WTC11 (cell line): ENCODE data around the gene RASSF8. TPM values are rescaled to one million over a fixed set of nuclear protein-coding genes. Genes with fewer than 3 reads are reported as not detected.

Experiments used
- ATAC-seq: fragments of 200-7000 bp; cut with Tn5 transposase; 2 replicates; pipeline ENCODE4 v1.10.0; 2021; ENCODE audit warnings: mild to moderate bottlenecking, moderate library complexity
- CTCF ChIA-PET: fragments of 300-600 bp; sonication (Branson Sonifier 250); formaldehyde crosslinking; loops from one replicate; lab custom pipeline; 2021; ENCODE audit warnings: antibody characterized with exemption; lab: Charles Lee
- POLR2A ChIA-PET: fragments of 350-600 bp; sonication (Branson Sonifier 250); formaldehyde crosslinking; loops from one replicate; lab custom pipeline; 2021; ENCODE audit warnings: antibody characterized with exemption; lab: Charles Lee
- DNase-seq: peaks from one replicate; pipeline ENCODE4 v3.0.0; 2021; ENCODE audit warnings: low spot score
- H3K27ac Mint-ChIP-seq: 2 replicates; pipeline ENCODE4 v1.8.0; 2021; ENCODE audit warnings: mixed read lengths
- H3K27me3 Mint-ChIP-seq: 2 replicates; pipeline ENCODE4 v1.8.0; 2021; ENCODE audit warnings: low read depth, mild to moderate bottlenecking, moderate library complexity, mixed read lengths
- H3K36me3 Mint-ChIP-seq: 2 replicates; pipeline ENCODE4 v1.8.0; 2021; ENCODE audit warnings: mixed read lengths
- H3K4me1 Mint-ChIP-seq: 2 replicates; pipeline ENCODE4 v1.8.0; 2022; ENCODE audit warnings: mixed read lengths
- H3K4me3 Mint-ChIP-seq: 2 replicates; pipeline ENCODE4 v1.8.0; 2021; ENCODE audit warnings: mild to moderate bottlenecking, moderate library complexity, mixed read lengths
- H3K9me3 Mint-ChIP-seq: 2 replicates; pipeline ENCODE4 v1.8.0; 2021; ENCODE audit warnings: mixed read lengths
- ETV6 ChIP-seq: sonication (generic); formaldehyde crosslinking; IDR thresholded peaks from 2 replicates; pipeline ENCODE4 v1.8.1; 2022; ENCODE audit warnings: mild to moderate bottlenecking, missing genetic modification reagents
- FOXJ3 ChIP-seq: sonication (generic); formaldehyde crosslinking; IDR thresholded peaks from 2 replicates; pipeline ENCODE4 v1.9.0; 2021; ENCODE audit warnings: missing genetic modification reagents, mild to moderate bottlenecking, borderline replicate concordance
- FOXK1 ChIP-seq: sonication (generic); formaldehyde crosslinking; IDR thresholded peaks from 2 replicates; pipeline ENCODE4 v1.8.0; 2022; ENCODE audit warnings: mild to moderate bottlenecking, moderate library complexity, missing genetic modification reagents
- NR2C2 ChIP-seq: sonication (generic); formaldehyde crosslinking; IDR thresholded peaks from 2 replicates; pipeline ENCODE4 v1.8.0; 2022; ENCODE audit warnings: mild to moderate bottlenecking, missing genetic modification reagents
- RORB ChIP-seq: fragments of 250-450 bp; sonication (Bioruptor Pico); IDR thresholded peaks from 2 replicates; pipeline ENCODE4 v1.9.0; 2021; ENCODE audit warnings: mild to moderate bottlenecking
- TEAD1 ChIP-seq: sonication (generic); formaldehyde crosslinking; IDR thresholded peaks from 2 replicates; pipeline ENCODE4 v1.8.0; 2022; ENCODE audit warnings: mild to moderate bottlenecking, missing genetic modification reagents
- ZBTB21 ChIP-seq: sonication (generic); formaldehyde crosslinking; IDR thresholded peaks from 2 replicates; pipeline ENCODE4 v1.8.1; 2023; ENCODE audit warnings: mild to moderate bottlenecking, missing genetic modification reagents, borderline replicate concordance
- ZNF138 ChIP-seq: sonication (generic); formaldehyde crosslinking; conservative IDR thresholded peaks from 2 replicates; pipeline ENCODE4 v1.8.1; 2022; ENCODE audit warnings: mild to moderate bottlenecking, moderate library complexity, missing genetic modification reagents
- ZNF423 ChIP-seq: fragments of 250-450 bp; sonication (Bioruptor Pico); IDR thresholded peaks from 2 replicates; pipeline ENCODE4 v2.1.2; 2022; ENCODE audit warnings: mild to moderate bottlenecking, moderate library complexity
- total RNA-seq: library from RNA; stranded (reverse); gene quantifications from 3 replicates; pipeline ENCODE4 v1.2.3, GENCODE V29; 2021
- TF ChIP-seq, protein P1 (sequence below): sonication (generic); formaldehyde crosslinking; IDR thresholded peaks from 2 replicates; pipeline ENCODE4 v1.8.1; 2023; ENCODE audit warnings: mild to moderate bottlenecking, missing genetic modification reagents, moderate library complexity
- TF ChIP-seq, protein P2 (sequence below): sonication (generic); formaldehyde crosslinking; IDR thresholded peaks from 2 replicates; pipeline ENCODE4 v1.8.0; 2023; ENCODE audit warnings: mild to moderate bottlenecking, missing genetic modification reagents
- TF ChIP-seq, protein P3 (sequence below): sonication (generic); formaldehyde crosslinking; IDR thresholded peaks from 2 replicates; pipeline ENCODE4 v1.8.0; 2022; ENCODE audit warnings: mild to moderate bottlenecking, missing genetic modification reagents
- TF ChIP-seq, protein P4 (sequence below): sonication (generic); formaldehyde crosslinking; IDR thresholded peaks from 2 replicates; pipeline ENCODE4 v1.8.0; 2022; ENCODE audit warnings: missing genetic modification reagents
- TF ChIP-seq, protein P5 (sequence below): sonication (generic); formaldehyde crosslinking; IDR thresholded peaks from 2 replicates; pipeline ENCODE4 v1.8.0; 2022; ENCODE audit warnings: mild to moderate bottlenecking, missing genetic modification reagents
- TF ChIP-seq, protein P6 (sequence below): sonication (generic); formaldehyde crosslinking; IDR thresholded peaks from 2 replicates; pipeline ENCODE4 v1.8.0; 2022; ENCODE audit warnings: mild to moderate bottlenecking, missing genetic modification reagents
- TF ChIP-seq, protein P7 (sequence below): sonication (generic); formaldehyde crosslinking; IDR thresholded peaks from 2 replicates; pipeline ENCODE4 v1.8.1; 2022; ENCODE audit warnings: mild to moderate bottlenecking, missing genetic modification reagents, moderate library complexity, borderline replicate concordance
- TF ChIP-seq, protein P8 (sequence below): sonication (generic); formaldehyde crosslinking; IDR thresholded peaks from 2 replicates; pipeline ENCODE4 v1.8.1; 2023; ENCODE audit warnings: mild to moderate bottlenecking, missing genetic modification reagents, borderline replicate concordance

RASSF8 gene
- total RNA-seq, 1 experiment from 2014 or later = 48.6 TPM

DNA sequence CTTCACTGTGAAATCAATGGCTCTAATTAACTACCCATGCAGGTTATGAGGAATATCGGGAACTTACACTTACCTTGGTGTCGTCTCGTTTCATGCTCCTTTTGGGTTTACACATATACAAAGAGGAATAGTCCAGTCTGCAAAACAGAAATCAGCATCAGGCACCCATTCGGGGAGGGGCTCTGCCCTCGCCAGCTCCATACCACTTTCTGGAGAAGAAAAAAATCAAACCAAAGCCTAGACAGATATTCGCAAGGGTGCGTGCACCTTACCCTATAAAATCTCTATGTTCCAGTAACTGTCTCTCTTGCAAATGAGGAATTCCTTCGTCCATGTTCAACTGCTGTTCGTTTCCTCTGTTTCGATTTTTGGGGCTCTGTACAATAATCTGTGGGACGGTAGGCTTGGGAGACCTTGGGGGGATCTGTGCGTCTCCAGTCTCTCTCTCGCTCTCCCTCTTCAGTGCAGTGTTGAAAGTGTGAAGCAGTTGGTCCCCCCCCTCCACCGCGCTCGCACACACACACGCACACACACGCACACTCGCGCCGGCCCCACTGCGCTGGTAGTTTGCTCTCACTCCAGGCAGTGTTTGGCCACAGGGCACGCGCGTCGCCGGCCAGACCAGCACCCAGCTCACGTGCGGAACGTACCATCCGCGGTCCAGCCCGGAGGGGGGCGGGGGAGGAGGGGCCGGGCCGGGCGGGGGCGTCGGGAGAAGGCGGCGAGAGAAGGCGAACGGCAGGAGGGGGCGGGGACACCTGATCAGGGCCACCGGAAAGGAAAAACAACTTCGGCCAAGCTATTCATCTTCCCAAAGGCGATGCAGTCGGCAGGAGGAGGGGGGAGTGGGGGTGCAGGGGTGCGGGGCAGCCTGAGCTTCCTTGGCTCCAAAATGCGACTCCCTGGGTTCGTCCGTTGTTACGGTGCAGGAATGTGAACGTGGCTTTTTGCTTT lies 166.2 kb downstream of the RASSF8 start, which contains the start of gene BHLHE41:
BHLHE41 (minus strand) TSS at position 592 of the 954 bp plus-strand sequence; CDS start at position 334, 258 bp downstream.
- ATAC-seq (peak; percentile 33), DNase-seq (peak; percentile 83)
- Mint-ChIP-seq H3K4me1 (peaks cover 52% of the 10 kb centered on the region), H3K27me3 (peaks cover 91% of the 10 kb centered on the region), H3K27ac (peak within 1 kb of the TSS; percentile 93), H3K4me3 (peak within 1 kb of the TSS; percentile 90), H3K9me3 (no peaks in the 10 kb centered on the region), H3K36me3 (no peaks in the 10 kb centered on the region)
- CTCF ChIA-PET = interaction anchor here (0.6 to 1.5 kb wide), 6 partner anchors 9 to 774 kb away, joined by 3 to 4 read pairs (median 4); no protein-coding TSS in a partner anchor
- POLR2A ChIA-PET = interaction anchor here (0.8 to 1.3 kb wide), 2 partner anchors 12 to 419 kb away, joined by 3 read pairs; no protein-coding TSS in a partner anchor
- TF ChIP-seq FOXJ3 = no peak
- TF ChIP-seq, protein P1, sequence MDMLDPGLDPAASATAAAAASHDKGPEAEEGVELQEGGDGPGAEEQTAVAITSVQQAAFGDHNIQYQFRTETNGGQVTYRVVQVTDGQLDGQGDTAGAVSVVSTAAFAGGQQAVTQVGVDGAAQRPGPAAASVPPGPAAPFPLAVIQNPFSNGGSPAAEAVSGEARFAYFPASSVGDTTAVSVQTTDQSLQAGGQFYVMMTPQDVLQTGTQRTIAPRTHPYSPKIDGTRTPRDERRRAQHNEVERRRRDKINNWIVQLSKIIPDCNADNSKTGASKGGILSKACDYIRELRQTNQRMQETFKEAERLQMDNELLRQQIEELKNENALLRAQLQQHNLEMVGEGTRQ (CRISPR knock-in tag) = peak; percentile 62
- no peak for TF ChIP-seq RORB (CRISPR knock-in tag)
- no peak for TF ChIP-seq ZNF423 (CRISPR knock-in tag)
- 0 out of 2 replicates have a peak, but pooled peaks have one; percentile 19 for TF ChIP-seq ETV6 (CRISPR knock-in tag)
- 0 out of 2 replicates have a peak, but pooled peaks have one; percentile 66 for TF ChIP-seq ZBTB21 (CRISPR knock-in tag)
- TF ChIP-seq, protein P2, sequence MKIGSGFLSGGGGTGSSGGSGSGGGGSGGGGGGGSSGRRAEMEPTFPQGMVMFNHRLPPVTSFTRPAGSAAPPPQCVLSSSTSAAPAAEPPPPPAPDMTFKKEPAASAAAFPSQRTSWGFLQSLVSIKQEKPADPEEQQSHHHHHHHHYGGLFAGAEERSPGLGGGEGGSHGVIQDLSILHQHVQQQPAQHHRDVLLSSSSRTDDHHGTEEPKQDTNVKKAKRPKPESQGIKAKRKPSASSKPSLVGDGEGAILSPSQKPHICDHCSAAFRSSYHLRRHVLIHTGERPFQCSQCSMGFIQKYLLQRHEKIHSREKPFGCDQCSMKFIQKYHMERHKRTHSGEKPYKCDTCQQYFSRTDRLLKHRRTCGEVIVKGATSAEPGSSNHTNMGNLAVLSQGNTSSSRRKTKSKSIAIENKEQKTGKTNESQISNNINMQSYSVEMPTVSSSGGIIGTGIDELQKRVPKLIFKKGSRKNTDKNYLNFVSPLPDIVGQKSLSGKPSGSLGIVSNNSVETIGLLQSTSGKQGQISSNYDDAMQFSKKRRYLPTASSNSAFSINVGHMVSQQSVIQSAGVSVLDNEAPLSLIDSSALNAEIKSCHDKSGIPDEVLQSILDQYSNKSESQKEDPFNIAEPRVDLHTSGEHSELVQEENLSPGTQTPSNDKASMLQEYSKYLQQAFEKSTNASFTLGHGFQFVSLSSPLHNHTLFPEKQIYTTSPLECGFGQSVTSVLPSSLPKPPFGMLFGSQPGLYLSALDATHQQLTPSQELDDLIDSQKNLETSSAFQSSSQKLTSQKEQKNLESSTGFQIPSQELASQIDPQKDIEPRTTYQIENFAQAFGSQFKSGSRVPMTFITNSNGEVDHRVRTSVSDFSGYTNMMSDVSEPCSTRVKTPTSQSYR (CRISPR knock-in tag) = 0 out of 2 replicates have a peak, but pooled peaks have one; percentile 31
- TF ChIP-seq, protein P3, sequence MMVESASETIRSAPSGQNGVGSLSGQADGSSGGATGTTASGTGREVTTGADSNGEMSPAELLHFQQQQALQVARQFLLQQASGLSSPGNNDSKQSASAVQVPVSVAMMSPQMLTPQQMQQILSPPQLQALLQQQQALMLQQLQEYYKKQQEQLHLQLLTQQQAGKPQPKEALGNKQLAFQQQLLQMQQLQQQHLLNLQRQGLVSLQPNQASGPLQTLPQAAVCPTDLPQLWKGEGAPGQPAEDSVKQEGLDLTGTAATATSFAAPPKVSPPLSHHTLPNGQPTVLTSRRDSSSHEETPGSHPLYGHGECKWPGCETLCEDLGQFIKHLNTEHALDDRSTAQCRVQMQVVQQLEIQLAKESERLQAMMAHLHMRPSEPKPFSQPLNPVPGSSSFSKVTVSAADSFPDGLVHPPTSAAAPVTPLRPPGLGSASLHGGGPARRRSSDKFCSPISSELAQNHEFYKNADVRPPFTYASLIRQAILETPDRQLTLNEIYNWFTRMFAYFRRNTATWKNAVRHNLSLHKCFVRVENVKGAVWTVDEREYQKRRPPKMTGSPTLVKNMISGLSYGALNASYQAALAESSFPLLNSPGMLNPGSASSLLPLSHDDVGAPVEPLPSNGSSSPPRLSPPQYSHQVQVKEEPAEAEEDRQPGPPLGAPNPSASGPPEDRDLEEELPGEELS (CRISPR knock-in tag) = peak; percentile 67; the same call in 1 of the 2 replicates
- TF ChIP-seq, protein P4, sequence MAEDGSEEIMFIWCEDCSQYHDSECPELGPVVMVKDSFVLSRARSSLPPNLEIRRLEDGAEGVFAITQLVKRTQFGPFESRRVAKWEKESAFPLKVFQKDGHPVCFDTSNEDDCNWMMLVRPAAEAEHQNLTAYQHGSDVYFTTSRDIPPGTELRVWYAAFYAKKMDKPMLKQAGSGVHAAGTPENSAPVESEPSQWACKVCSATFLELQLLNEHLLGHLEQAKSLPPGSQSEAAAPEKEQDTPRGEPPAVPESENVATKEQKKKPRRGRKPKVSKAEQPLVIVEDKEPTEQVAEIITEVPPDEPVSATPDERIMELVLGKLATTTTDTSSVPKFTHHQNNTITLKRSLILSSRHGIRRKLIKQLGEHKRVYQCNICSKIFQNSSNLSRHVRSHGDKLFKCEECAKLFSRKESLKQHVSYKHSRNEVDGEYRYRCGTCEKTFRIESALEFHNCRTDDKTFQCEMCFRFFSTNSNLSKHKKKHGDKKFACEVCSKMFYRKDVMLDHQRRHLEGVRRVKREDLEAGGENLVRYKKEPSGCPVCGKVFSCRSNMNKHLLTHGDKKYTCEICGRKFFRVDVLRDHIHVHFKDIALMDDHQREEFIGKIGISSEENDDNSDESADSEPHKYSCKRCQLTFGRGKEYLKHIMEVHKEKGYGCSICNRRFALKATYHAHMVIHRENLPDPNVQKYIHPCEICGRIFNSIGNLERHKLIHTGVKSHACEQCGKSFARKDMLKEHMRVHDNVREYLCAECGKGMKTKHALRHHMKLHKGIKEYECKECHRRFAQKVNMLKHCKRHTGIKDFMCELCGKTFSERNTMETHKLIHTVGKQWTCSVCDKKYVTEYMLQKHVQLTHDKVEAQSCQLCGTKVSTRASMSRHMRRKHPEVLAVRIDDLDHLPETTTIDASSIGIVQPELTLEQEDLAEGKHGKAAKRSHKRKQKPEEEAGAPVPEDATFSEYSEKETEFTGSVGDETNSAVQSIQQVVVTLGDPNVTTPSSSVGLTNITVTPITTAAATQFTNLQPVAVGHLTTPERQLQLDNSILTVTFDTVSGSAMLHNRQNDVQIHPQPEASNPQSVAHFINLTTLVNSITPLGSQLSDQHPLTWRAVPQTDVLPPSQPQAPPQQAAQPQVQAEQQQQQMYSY (CRISPR knock-in tag) = no peak
- TF ChIP-seq, protein P5, sequence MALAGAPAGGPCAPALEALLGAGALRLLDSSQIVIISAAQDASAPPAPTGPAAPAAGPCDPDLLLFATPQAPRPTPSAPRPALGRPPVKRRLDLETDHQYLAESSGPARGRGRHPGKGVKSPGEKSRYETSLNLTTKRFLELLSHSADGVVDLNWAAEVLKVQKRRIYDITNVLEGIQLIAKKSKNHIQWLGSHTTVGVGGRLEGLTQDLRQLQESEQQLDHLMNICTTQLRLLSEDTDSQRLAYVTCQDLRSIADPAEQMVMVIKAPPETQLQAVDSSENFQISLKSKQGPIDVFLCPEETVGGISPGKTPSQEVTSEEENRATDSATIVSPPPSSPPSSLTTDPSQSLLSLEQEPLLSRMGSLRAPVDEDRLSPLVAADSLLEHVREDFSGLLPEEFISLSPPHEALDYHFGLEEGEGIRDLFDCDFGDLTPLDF (CRISPR knock-in tag) = 0 out of 2 replicates have a peak, but pooled peaks have one; percentile 37
- TF ChIP-seq TEAD1 = peak; percentile 83; the same call in 1 of the 2 replicates
- TF ChIP-seq, protein P6, sequence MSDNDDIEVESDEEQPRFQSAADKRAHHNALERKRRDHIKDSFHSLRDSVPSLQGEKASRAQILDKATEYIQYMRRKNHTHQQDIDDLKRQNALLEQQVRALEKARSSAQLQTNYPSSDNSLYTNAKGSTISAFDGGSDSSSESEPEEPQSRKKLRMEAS (CRISPR knock-in tag) = peak; percentile 90
- TF ChIP-seq ZNF138 = no peak
- TF ChIP-seq NR2C2 = no peak
- TF ChIP-seq, protein P7, sequence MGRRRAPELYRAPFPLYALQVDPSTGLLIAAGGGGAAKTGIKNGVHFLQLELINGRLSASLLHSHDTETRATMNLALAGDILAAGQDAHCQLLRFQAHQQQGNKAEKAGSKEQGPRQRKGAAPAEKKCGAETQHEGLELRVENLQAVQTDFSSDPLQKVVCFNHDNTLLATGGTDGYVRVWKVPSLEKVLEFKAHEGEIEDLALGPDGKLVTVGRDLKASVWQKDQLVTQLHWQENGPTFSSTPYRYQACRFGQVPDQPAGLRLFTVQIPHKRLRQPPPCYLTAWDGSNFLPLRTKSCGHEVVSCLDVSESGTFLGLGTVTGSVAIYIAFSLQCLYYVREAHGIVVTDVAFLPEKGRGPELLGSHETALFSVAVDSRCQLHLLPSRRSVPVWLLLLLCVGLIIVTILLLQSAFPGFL (CRISPR knock-in tag) = no peak
- peak; percentile 66; the same call in 1 of the 2 replicates for TF ChIP-seq FOXK1 (CRISPR knock-in tag)
- TF ChIP-seq, protein P8, sequence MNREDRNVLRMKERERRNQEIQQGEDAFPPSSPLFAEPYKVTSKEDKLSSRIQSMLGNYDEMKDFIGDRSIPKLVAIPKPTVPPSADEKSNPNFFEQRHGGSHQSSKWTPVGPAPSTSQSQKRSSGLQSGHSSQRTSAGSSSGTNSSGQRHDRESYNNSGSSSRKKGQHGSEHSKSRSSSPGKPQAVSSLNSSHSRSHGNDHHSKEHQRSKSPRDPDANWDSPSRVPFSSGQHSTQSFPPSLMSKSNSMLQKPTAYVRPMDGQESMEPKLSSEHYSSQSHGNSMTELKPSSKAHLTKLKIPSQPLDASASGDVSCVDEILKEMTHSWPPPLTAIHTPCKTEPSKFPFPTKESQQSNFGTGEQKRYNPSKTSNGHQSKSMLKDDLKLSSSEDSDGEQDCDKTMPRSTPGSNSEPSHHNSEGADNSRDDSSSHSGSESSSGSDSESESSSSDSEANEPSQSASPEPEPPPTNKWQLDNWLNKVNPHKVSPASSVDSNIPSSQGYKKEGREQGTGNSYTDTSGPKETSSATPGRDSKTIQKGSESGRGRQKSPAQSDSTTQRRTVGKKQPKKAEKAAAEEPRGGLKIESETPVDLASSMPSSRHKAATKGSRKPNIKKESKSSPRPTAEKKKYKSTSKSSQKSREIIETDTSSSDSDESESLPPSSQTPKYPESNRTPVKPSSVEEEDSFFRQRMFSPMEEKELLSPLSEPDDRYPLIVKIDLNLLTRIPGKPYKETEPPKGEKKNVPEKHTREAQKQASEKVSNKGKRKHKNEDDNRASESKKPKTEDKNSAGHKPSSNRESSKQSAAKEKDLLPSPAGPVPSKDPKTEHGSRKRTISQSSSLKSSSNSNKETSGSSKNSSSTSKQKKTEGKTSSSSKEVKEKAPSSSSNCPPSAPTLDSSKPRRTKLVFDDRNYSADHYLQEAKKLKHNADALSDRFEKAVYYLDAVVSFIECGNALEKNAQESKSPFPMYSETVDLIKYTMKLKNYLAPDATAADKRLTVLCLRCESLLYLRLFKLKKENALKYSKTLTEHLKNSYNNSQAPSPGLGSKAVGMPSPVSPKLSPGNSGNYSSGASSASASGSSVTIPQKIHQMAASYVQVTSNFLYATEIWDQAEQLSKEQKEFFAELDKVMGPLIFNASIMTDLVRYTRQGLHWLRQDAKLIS = no peak
